Glomerular visceral epithelial cell (primary cell): Measurements from ENCODE around the gene SMIM29.
A peak's percentile ranks its signal among the peaks of the same experiment; 100 is the strongest.

Source experiments
- DNase-seq: peaks from one replicate; pipeline ENCODE4 v3.0.0-alpha.2; 2016; ENCODE audit errors: extremely low spot score

The SMIM29 gene

DNA sequence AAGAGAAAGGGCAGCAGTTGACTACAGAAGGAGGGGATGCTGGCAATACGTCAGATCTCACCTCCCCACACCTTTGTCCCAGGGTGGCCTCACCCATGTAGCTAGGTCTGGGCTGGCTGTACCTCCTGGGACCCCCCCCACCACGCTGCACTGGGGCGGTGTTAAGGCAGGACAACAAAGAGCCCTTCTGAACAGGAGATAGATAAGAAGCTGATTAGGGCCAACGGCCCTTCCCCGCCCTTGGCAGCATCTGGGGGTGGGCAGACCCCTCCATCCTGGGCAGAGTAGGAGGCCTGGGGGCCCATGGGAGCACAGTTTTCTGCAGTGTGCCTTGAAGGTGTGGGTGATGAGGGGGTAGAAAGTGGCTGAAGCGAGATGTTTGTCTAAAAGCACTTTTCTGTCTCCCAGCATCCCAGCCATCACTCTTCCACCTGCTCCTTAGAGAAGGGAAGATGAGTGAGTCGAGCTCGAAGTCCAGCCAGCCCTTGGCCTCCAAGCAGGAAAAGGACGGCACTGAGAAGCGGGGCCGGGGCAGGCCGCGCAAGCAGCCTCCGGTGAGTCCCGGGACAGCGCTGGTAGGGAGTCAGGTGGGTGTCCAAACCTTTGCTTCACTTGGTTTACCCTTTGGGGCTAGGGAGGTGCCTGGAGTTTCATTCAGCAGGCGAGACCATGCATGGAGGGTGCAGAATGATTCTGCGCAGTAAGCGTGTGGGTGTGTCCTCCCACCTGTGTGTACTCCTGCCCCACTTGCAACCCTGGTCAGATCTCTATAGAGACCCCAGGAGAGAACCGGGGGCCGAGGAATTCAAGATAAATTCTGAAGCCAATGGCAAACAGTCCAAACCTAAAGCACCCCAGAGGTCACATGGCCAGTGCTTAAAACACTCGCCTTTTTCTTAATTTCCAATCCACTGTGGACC lies 8.2 kb downstream of the SMIM29 start:
- no peak for DNase-seq

DNA sequence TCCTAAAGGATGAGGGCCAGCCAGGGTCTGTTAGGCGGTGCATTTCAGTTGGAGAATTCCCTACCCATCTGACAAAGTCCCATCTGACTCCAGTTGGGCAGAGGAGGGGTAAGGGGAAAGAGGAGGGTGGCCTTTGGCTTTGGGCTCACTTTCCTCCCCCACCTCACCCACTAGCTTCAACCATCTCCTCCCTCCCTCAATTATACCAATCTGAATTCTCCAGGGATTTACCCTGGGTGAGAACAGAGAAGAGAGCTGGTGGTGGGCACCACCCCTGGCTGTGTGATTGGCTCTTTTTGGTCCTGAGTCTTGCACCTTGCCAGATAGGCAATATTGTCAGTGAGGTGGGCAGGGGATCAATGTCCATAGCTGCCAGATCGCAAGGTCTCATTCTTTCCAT lies 8.9 kb downstream of the SMIM29 start:
- no peak for DNase-seq

DNA sequence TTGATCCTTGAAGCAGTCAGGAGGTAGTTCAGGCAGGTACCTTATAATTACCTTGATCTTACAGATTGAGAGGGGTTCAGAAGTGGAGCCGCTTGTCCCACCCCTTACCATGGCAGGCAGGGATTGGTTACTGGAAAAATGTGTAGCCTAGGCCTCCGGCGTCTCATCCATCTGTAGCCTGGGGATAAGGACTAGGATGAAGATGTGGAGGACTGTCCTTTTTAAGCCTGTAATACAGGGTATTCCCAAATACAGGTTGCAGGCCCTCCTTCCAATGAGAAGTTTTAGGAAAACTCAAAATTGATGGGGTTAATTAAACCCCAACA lies 9.3 kb downstream of the SMIM29 start:
- no peak for DNase-seq

DNA sequence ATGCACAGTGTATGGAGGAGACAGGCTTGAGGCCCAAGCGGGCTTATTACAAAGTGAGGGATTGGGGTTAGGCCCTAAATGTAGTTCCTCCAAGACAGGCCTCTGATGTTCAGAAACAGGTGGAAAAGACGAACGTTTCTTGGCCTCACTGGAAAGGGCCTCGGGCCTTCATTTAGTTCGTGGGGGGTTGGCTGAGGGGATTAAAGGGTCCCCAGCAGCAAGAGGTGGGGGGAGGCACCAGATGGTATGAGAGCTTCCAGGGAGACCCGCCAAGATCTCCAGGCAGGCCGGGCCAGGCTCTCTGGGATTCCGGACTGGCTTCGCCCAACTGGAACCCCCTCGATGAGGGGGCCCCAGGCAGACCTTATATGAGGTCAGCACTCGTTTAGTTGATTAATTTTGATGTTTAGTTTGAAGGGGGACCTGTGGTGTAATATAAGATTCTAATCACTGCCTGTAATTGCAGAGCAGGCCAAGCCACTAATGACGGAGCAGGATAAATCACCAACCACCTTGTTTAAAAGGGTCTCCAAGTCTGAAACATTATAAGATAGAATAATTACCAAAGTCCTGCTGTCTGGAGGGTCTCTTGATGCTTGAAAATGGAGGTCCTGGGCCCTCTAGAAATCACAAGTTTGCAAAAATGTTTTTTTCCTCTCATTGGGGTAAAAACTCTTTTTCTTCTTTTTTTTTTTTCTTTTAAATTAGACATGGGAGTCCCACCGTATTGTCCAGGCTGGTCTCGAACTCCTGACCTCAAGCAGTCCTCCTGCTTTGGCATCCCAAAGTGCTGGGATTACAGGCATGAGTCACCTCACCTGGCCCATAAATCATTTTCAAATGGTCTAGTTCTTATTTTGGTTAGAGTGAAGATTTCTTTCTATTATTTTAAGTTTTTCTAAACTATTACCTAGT lies 10.0 kb downstream of the SMIM29 start:
- no peak for DNase-seq

DNA sequence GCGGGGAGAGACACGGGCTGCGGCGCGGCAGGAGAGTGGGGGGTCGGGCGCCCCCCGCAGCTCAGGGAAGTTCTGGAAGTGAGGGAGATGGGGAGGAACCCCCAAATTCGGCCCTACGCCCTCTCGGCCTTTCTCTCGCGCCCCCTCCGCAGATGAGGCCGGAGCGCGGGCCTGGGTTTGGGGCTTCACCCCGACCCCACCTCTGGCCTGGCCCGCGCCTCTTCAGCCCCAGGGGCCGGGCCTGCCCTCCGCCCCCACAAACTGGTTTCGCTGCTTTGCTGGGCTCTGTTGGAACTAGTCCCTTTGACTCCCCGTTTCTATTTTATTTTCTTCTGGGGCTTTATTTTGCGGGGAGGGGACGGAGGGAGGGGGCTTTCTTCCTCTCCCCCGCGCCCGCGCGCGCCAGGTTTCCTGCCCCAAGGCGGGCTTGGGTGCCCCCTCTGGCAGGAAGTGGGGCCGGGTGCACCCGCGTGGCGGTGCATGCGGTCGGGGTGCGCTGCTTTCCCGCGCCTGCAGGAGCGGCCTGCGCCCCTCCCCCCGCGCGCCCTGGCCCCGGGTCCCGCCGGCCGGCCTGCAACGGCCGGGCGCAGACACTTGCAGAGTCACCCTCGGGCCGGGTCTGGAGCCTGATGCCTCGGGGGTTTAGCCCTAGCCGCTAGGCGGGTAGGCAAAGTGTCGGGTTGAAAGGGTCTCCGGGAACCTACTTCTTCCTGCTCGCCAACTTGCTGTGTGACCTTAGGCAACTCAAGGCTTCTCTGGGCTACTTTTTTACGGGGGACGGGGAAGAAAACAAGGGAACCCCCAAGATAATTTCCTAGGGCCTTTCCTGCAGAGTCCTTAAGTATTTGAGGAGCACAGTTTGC lies 10.9 kb downstream of the SMIM29 start:
- DNase-seq = peak; percentile 57

DNA sequence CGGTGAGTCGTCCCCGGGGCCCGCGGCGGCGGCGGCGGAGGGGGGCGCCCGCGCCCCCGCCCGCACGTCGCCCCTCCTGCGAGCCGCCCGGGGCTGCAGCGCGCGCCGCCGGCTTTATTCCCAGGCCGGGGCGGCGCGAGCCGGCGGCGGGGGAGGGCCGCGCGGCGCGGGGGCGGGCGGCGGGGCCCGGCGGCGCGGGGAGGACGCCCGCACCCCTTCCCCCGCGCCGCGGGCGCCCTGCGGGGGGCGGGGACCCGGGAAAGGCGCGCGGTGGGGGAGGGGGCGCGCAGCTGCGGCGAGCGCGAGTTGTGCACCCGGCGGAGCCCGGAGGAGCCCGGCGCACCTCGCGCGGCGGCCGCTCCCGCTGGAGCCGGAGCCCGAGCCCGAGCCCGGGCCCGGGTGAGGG lies 11.5 kb downstream of the SMIM29 start:
- no peak for DNase-seq

DNA sequence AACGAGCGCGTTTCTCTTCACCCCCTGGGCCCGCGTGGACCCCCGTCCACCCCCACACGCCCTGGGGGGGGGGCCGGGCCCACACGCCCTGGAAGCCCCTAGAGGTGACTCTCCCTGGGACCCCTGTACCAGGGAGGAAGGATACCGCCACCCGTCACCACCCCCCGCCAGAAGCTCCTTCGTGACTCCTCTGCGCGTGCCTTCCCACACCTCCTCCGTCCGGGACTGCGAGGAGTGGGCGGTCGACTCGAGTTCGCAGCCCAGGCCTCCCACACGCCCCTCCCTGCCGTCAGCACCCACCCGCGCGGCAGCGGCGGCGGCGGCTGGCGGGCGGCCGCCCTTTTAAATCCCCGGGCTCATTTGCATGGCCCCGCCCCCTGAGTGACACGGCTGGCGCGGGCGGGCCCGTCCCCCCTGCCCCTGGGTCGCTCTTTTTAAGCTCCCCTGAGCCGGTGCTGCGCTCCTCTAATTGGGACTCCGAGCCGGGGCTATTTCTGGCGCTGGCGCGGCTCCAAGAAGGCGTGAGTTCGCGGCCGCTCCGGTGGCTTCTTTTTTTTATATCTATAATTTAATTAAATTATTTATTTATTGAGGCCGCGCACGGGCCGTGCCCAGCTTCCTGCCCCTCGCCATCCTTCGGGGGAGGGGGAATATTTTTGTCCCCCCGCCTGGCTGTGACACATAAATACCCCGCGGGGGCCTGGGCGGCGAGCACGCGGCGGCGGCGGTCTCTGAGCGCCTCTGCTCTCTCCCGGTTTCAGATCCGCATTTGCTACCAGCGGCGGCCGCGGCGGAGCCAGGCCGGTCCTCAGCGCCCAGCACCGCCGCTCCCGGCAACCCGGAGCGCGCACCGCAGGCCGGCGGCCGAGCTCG lies 12.1 kb downstream of the SMIM29 start, which contains the start of gene HMGA1:
Gene HMGA1, plus strand, starts transcription at position 431 of the 873 bp plus-strand sequence. CDS start 3,908 bp downstream, outside the sequence.
- peak; percentile 93 for DNase-seq

DNA sequence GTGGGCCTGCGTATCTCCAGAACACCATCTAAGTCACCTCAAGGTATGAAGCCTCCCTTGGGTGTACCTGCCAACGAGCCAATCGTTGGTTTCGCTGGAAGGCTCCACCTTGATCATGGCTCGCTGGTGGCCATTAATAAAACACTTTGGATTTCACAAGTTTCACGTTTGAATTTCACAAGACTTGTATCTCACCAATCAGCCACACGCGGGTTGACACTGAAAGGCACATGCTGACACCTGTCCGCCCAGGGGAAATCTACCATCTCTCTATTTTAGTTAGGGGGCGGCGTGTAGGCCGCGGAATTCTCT lies 12.7 kb downstream of the SMIM29 start:
- DNase-seq = no peak

DNA sequence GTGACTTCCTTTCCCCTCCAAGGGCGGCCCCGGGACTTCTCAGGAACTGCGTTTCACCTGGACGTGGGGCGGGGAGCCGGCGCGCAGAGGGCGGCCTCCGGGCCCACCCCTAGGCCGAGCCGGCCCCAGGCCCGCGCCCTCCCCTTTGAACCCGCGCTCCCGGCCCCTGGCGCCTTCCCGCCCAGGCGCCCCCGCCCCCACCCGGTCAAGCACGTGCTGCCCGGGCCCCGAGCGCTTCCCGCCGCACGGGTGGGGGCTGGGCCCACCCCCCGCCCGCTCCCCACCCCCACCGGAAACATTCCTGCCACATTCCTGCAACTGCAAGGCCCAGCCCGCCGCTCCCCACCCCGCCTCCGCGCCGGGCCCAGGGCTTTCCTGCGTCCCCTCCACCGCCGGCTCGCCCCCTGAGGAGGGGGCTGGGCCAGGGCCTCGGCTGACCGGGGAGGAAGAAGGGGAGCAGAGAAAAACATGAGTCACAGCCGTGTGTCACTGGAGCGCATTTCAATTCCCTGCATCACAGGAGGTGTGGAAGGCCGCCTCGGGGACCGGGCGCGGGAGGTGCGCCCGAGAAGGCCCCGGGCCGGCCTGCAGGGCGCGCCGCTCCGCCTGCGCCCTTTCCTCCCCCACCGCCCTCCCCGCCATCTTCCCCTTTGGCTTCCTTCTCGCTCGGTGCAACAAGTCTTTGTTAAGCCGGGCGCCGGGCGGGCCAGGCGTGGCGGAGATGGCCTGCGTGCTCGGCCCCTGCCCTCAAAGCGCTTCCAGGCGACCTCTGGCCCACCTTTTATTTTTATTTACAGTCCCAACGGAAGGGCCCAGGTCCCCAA lies 13.3 kb downstream of the SMIM29 start:
- DNase-seq = peak; percentile 86

DNA sequence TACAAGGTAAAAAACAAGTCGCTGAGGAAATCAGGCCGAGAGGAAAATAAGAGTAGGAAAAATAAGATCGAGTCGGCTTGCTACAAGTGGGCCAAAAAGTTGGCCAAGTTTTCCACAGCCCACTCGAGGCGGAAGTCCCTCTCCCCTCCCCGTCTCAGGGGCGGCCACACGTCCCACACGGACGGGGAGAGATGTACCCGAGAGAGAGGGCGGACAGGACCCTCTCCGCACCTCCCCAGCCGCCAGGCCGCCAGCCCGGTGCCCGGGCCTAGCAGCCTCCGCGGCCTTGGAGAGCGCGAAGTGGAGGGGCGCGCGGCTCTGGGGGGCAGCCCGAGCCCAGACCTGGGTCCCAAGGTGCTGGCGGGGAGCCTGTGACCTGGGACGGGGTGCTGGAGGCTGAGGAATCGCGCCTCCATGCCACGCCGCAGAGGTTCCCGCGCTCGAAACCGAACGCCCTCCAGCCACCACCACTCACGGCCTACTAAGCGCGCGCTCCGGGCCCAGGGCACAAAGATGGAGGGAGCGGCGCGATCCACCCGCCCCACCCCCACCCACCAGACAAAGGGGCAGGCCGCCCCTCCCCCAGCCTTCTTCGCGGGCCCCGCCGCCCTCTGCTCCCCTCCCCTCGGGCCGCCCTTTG lies 14.0 kb downstream of the SMIM29 start:
- no peak for DNase-seq

DNA sequence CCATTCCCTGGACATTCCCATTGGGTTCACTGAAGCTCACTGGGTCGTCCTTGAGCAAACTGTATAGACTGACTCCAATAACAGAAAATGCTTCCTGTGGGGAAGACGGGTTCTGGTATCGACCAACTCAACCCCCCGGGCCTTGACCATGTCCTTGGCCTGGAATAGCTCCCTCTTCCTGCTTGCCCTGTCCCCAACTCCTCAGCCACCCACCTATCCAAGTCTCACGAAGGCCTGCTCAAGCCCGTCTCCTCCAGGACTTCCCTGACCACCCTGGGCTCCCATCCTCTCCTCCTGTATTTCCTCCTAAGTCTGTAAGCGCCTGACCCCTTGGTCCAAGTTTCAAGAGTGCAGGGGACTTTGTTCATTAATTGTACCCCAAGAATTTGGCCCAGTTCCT lies 14.9 kb downstream of the SMIM29 start:
- no peak for DNase-seq

DNA sequence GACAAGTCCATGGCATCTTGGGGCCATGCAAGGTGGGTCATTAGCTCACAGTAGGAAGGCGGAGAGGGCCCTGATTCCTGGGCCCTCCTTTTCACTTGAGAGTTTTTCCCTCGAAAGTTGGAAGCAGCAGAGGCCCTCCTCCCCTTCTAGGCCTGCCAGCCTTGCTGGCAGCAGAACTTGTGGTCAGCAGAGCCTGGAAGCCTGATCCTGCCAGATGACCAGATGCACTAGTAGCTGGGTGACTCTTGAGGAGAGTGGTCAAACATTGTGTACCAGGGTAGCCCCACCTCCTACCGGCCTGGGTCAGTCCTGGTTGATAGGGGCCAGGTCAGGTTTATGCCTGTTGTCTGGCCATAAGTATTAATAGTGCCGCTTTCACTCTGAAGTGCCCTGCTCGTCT lies 15.9 kb downstream of the SMIM29 start:
- peak; percentile 64 for DNase-seq

DNA sequence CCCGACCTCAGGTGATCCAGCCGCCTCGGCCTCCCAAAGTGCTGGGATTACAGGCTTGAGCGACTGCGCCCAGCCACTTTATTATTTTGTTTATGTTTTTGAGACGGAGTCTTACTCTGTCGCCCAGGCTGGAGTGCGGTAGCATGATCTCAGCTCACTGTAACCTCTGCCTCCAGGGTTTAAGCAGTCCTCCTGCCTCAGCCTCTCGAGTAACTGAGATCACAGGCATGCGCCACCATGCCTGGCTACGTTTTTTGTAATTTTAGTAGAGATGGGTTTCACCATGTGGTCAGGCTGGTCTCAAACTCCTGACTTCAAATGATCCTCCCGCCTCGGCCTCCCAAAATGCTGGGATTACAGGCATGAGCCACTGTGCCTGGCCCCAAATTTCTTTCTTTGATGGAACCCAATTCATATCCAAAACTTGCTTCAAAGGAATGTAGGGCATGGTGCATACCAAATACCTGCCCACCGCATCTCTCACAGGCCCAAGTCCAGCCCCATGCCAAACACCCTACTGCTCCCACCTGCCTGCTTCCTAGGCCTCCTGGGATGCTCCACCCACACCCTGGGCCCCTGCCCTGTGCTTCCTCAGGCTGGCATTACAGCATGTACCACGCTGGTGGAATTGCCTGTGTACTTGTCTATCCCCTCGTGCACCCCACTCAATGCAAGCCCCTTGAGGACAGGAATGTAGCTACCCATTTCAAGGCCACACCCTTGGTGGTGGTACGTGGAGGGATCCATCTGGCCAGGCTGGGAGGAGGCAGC lies 17.1 kb downstream of the SMIM29 start:
- DNase-seq = no peak

DNA sequence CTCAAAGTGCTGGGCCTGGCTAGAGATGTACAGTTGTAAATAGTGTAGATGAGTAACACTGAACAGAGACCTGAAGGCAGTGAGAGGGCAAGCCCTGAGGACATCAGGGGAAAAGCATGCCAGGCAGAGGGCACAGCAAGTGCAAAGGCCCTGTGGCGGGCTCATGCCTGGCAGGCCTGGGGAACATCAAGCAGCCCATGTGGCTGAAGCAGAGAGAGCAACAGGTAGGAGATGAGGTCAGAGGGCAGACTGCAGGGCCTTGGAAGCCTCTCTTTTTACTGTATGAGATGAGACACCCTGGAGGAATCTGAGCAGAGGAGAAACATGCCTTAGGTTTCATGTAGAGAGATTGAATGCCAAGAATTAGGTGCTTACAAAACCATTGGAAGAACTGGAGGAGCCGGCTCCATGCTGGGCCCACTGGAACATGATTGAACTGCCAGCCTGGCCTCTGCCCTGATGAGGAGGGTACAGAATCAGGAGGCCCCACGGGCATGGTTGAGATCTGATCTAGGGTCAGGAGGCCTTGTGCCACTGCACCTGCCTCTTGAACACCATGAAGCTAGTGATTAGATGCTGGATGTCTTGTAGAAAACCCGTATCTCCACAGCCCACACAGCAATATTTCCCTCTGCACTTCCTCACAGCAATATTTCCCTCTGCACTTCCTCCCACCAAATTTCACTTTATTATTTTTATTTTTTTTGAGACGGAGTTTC lies 18.0 kb downstream of the SMIM29 start:
- DNase-seq = no peak

DNA sequence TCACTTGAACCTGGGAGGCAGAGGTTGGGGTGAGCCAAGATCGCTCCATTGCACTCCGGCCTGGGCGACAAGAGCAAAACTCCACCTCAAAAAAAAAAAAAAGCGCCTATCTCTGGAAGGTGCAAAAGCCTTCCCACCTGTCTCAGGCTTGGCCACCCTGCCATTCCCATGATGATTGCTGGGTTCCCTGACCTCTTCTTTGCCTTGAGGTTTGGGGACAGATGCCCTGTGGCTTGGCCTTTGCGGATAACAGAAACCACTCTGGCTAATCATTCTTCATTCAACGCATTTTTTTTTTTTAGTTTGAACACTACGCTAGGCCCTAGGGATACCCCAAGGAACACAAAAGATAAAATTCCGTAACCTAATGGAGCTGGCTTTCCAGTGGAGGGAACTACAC lies 18.9 kb downstream of the SMIM29 start:
- no peak for DNase-seq

DNA sequence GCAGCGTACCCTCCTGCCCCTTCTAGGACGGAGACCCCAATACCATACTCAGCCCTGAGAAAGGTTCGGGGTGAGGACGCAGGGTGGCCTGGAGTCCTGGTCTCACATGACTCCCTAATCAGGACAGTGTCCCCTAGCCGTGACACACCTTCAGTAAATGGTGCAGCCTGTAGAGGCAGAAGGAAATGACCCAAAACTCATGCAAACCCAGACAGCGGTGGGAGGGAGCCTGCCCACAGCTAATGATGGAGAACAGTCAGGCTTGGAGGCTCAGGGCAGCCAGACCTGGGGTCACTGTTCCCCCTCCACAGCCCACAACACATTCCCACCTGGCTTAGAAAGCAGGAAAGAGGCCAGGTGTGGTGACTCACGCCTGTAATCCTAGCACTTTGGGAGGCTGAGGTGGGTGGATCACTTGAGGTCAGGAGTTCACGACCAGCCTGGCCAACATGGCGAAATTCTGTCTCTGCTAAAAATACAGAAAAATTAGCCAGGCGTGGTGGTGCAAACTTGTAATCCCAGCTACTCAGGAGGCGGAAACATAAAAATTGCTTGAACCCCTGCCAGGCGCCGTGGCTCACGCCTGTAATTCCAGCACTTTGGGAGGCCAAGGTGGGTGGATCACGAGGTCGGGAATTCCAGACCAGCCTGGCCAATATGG lies 20.9 kb downstream of the SMIM29 start:
- peak; percentile 93 for DNase-seq

DNA sequence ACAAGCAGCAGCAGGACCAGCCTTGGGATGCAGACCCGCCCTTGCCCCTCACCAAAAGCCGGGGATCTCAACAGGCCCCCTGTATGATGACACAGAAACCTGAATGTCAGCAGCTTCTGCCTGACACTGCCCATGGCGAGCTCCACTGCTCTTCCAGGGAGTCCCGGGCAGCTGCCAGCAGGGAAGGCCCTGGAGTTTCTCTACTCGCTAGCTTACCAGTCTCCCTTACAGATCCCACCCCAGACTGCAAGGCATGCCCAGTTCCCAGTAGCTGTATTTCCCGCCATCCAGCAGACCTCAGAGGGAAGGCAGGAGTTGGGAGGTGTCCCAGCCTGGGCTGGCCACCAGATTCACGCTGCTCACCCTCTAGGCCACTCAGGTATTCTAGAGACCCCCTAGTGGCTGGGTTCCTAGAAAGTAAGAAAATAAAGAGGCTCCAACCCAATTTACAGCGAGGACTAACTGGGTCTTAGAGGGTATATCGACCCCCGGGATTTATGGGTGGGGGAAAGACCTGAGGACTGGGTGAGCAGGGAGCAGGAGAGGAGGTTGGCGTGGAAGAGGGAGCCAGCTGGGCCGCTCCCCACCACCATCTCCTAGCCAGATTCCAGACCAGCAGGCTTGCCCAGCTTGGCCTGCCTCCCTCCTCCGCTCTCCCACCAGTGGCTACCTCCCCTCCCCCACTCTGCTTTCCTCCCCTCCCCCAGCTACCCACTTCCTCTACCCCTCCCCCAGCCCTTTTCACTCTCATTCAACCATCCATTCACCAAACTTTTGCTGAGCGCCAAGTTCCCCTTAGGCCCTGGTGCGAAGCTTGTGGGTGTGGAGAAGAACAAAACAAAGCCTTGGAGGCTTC lies 21.8 kb downstream of the SMIM29 start:
- no peak for DNase-seq
